Osteoblast (primary cell): ENCODE results near the gene TECPR2. TPM values are rescaled to one million over a fixed set of nuclear protein-coding genes. Genes with fewer than 3 reads are reported as not detected.

ENCODE experiments used
- DNase-seq: peaks from one replicate; pipeline ENCODE4 v3.0.0; 2011; ENCODE audit warnings: low spot score, mixed read lengths; ENCODE audit not compliant: insufficient read length; ENCODE audit errors: missing footprints
- H2AFZ ChIP-seq: 2 replicates; pipeline ENCODE4 v1.6.0; 2011; ENCODE audit warnings: mild to moderate bottlenecking, low read length
- H3K27ac ChIP-seq: 2 replicates; pipeline ENCODE4 v1.5.1; 2011; ENCODE audit warnings: mild to moderate bottlenecking, low read depth, low read length, moderate library complexity
- H3K27me3 ChIP-seq: 2 replicates; pipeline ENCODE4 v1.6.0; 2012; ENCODE audit warnings: mild to moderate bottlenecking, control low read depth, inconsistent platforms, low read length, moderate library complexity; ENCODE audit not compliant: insufficient read depth
- H3K36me3 ChIP-seq: 2 replicates; pipeline ENCODE4 v1.5.1; 2011; ENCODE audit warnings: mild to moderate bottlenecking, low read length, control low read depth, moderate library complexity; ENCODE audit not compliant: insufficient read depth
- H3K4me1 ChIP-seq: 2 replicates; pipeline ENCODE4 v1.5.1; 2011; ENCODE audit warnings: mild to moderate bottlenecking, low read length, control low read depth, moderate library complexity; ENCODE audit not compliant: insufficient read depth
- H3K4me2 ChIP-seq: 2 replicates; pipeline ENCODE4 v1.6.0; 2011; ENCODE audit warnings: mild to moderate bottlenecking, low read length; ENCODE audit not compliant: insufficient read depth
- H3K4me3 ChIP-seq: fragments of 200-600 bp; sonication (generic); 3 replicates; pipeline ENCODE4 v1.5.1; 2012; ENCODE audit warnings: mild to moderate bottlenecking, low read length, inconsistent platforms; ENCODE audit not compliant: insufficient read depth
- H3K79me2 ChIP-seq: 2 replicates; pipeline ENCODE4 v1.6.0; 2012; ENCODE audit warnings: mild to moderate bottlenecking, low read length, control low read depth, inconsistent platforms; ENCODE audit not compliant: insufficient read depth
- H3K9me3 ChIP-seq: 2 replicates; pipeline ENCODE4 v1.5.1; 2011; ENCODE audit warnings: low read depth, low read length, control low read depth
- H4K20me1 ChIP-seq: 2 replicates; pipeline ENCODE4 v1.6.0; 2012; ENCODE audit warnings: mild to moderate bottlenecking, low read length, control low read depth; ENCODE audit not compliant: insufficient read depth
- CTCF ChIP-seq: IDR thresholded peaks from 2 replicates; pipeline ENCODE4 v1.5.1; 2011; ENCODE audit warnings: mild to moderate bottlenecking, low read depth, low read length, moderate library complexity; ENCODE audit errors: extremely low read depth
- total RNA-seq: library from RNA; depleted of rRNA; stranded (reverse); fragments of >200 nt; gene quantifications from 2 replicates; pipeline ENCODE4 v1.2.3, GENCODE V29; 2012

TECPR2 gene
- total RNA-seq, 1 donor, result 13.0 TPM

- no peak for TF ChIP-seq CTCF
- DNase-seq, result no peak
- Histone ChIP-seq H3K9me3 (no peaks in the 10 kb centered on the region), H4K20me1 (no peaks in the 10 kb centered on the region), H3K36me3 (peaks cover 40% of the 10 kb centered on the region), H3K27me3 (no peaks in the 10 kb centered on the region), H3K4me3 (no peak overlapping the region), H3K4me1 (no peaks in the 10 kb centered on the region), H2AFZ (no peak overlapping the region), H3K79me2 (no peaks in the 10 kb centered on the region), H3K4me2 (no peak overlapping the region), H3K27ac (no peak overlapping the region)
Measured at GRCh38 chr14:102338724-102339123, 24.0 kb upstream of the TECPR2 start.

- H3K4me1 ChIP-seq, result no peaks in the 10 kb centered on the region
- TF ChIP-seq CTCF, result no peak
- no peaks in the 10 kb centered on the region for H3K9me3 ChIP-seq
- H3K27me3 ChIP-seq, result no peaks in the 10 kb centered on the region
- no peak overlapping the region for H3K4me2 ChIP-seq
- H3K4me3 ChIP-seq, result no peak overlapping the region
- no peak overlapping the region for H3K27ac ChIP-seq
- no peak for DNase-seq
- no peak overlapping the region for H2AFZ ChIP-seq
- no peaks in the 10 kb centered on the region for H4K20me1 ChIP-seq
- H3K79me2 ChIP-seq, result no peaks in the 10 kb centered on the region
- H3K36me3 ChIP-seq, result peaks cover 53% of the 10 kb centered on the region
Measured at GRCh38 chr14:102341566-102341965, 21.2 kb upstream of the TECPR2 start.

- Histone ChIP-seq H3K36me3 (peaks cover 54% of the 10 kb centered on the region), H4K20me1 (no peaks in the 10 kb centered on the region), H3K27ac (no peak overlapping the region), H3K4me3 (no peak overlapping the region), H3K4me1 (no peaks in the 10 kb centered on the region), H3K9me3 (no peaks in the 10 kb centered on the region), H3K4me2 (no peak overlapping the region), H3K27me3 (no peaks in the 10 kb centered on the region), H3K79me2 (no peaks in the 10 kb centered on the region), H2AFZ (no peak overlapping the region)
- no peak for DNase-seq
- no peak for TF ChIP-seq CTCF
Measured at GRCh38 chr14:102342238-102342637, 20.5 kb upstream of the TECPR2 start.

GRCh38 chr14:102344084-102344483 lies 18.7 kb upstream of the TECPR2 start:
- Histone ChIP-seq H3K27ac (no peak overlapping the region), H3K9me3 (no peaks in the 10 kb centered on the region), H4K20me1 (no peaks in the 10 kb centered on the region), H3K79me2 (no peaks in the 10 kb centered on the region), H3K4me3 (no peak overlapping the region), H3K4me2 (no peak overlapping the region), H2AFZ (no peak overlapping the region), H3K27me3 (no peaks in the 10 kb centered on the region), H3K4me1 (no peaks in the 10 kb centered on the region), H3K36me3 (peaks cover 57% of the 10 kb centered on the region)
- DNase-seq, result no peak
- no peak for TF ChIP-seq CTCF
